ENCODE measurements around the gene SGPP1.
"Not testable (repeated sequence)": the region's sequence is repeated elsewhere in the genome, so short reads cannot be mapped to it uniquely, and the experiment has no call there.

The SGPP1 gene

GRCh38 chr14:63764103-63764502, 36.2 kb upstream of the SGPP1 start:
- ChIA-PET CTCF (no interaction called here), POLR2A (ENCODE audit: low non-redundant PET) (no interaction called here)
- no peak for DNase-seq (ENCODE audit: low spot score)
- TF ChIP-seq CTCF (conservative IDR thresholded peaks at IDR 0.05; ENCODE audit: low read depth), result no peak
- H3K27ac ChIP-seq, result no peak overlapping the region

GRCh38 chr14:63761351-63762117, 33.7 kb upstream of the SGPP1 start:
- DNase-seq (ENCODE audit: low spot score), result no peak
- POLR2A ChIA-PET (ENCODE audit: low non-redundant PET), result no interaction called here
- H3K27ac ChIP-seq, result no peak overlapping the region
- CTCF ChIA-PET, result interaction anchor here (0.6 kb wide), 1 partner anchor 552 kb away, joined by 3 read pairs; no protein-coding TSS in a partner anchor
- TF ChIP-seq CTCF (conservative IDR thresholded peaks at IDR 0.05; ENCODE audit: low read depth), result no peak

GRCh38 chr14:63760014-63760413, 32.1 kb upstream of the SGPP1 start:
- ChIA-PET CTCF (interaction anchor here (1.1 kb wide), 1 partner anchor 10 kb away, joined by 3 read pairs; no protein-coding TSS in a partner anchor), POLR2A (ENCODE audit: low non-redundant PET) (no interaction called here)
- no peak overlapping the region for H3K27ac ChIP-seq
- no peak for TF ChIP-seq CTCF (conservative IDR thresholded peaks at IDR 0.05; ENCODE audit: low read depth)
- DNase-seq (ENCODE audit: low spot score), result no peak

GRCh38 chr14:63759456-63759855, 31.6 kb upstream of the SGPP1 start:
- no peak for TF ChIP-seq CTCF (conservative IDR thresholded peaks at IDR 0.05; ENCODE audit: low read depth)
- no peak overlapping the region for H3K27ac ChIP-seq
- ChIA-PET POLR2A (ENCODE audit: low non-redundant PET) (no interaction called here), CTCF (no interaction called here)
- no peak for DNase-seq (ENCODE audit: low spot score)

- no peak overlapping the region for H3K27ac ChIP-seq
- no peak for DNase-seq (ENCODE audit: low spot score)
- ChIA-PET POLR2A (ENCODE audit: low non-redundant PET) (interaction anchor here (0.7 kb wide), 1 partner anchor 1612 kb away, joined by 9 read pairs; no protein-coding TSS in a partner anchor), CTCF (interaction anchor here (1.2 kb wide), 1 partner anchor 13 kb away, joined by 7 read pairs; no protein-coding TSS in a partner anchor)
- no peak for TF ChIP-seq CTCF (conservative IDR thresholded peaks at IDR 0.05; ENCODE audit: low read depth)
Observed at GRCh38 chr14:63757211-63757610, 29.3 kb upstream of the SGPP1 start.

GRCh38 chr14:63752449-63753169, 24.7 kb upstream of the SGPP1 start:
- DNase-seq (ENCODE audit: low spot score), result peak; percentile 21

GRCh38 chr14:63751076-63751475, 23.2 kb upstream of the SGPP1 start:
- H3K27ac ChIP-seq; CTCF ChIA-PET; DNase-seq (ENCODE audit: low spot score); POLR2A ChIA-PET (ENCODE audit: low non-redundant PET): not testable (repeated sequence)

More at GRCh38 chr14:63752449-63753169, 24.7 kb upstream of the SGPP1 start:
- H3K27ac ChIP-seq, result peak overlapping the region; percentile 29; the same call in 1 of the 2 replicates
- ChIA-PET POLR2A (ENCODE audit: low non-redundant PET) (interaction anchor here (0.6 kb wide), 1 partner anchor 8 kb away, joined by 4 read pairs; no protein-coding TSS in a partner anchor), CTCF (interaction anchor here (0.6 kb wide), 1 partner anchor 1938 kb away, joined by 3 read pairs; no protein-coding TSS in a partner anchor)
- TF ChIP-seq CTCF (conservative IDR thresholded peaks at IDR 0.05; ENCODE audit: low read depth), result no peak
